ENCODE measurements around the gene TNS1.

TNS1 gene

GRCh38 chr2:217928324-217929181 is 74.2 kb downstream of the TNS1 start:
- peak overlapping the region; percentile 97 for H3K27ac ChIP-seq (ENCODE audit: low read depth, low read length)
- H3K9me3 ChIP-seq (ENCODE audit: low read length) = no peaks in the 10 kb centered on the region
- no peaks in the 10 kb centered on the region for H3K27me3 ChIP-seq (ENCODE audit: control insufficient read depth in 1 of 2, insufficient read depth in 2 of 2, low read length in 2 of 2)
- H3K4me3 ChIP-seq (ENCODE audit: low read depth in 1 of 2, low read length in 2 of 2) = peak overlapping the region; percentile 5 to 40
- H3K36me3 ChIP-seq (ENCODE audit: insufficient read depth, low read length) = peaks cover 34% of the 10 kb centered on the region
- H3K4me1 ChIP-seq (ENCODE audit: insufficient read depth, low read length) = peaks cover 99% of the 10 kb centered on the region
- H3K9ac ChIP-seq (ENCODE audit: low read length) = peak overlapping the region; percentile 74

DNA sequence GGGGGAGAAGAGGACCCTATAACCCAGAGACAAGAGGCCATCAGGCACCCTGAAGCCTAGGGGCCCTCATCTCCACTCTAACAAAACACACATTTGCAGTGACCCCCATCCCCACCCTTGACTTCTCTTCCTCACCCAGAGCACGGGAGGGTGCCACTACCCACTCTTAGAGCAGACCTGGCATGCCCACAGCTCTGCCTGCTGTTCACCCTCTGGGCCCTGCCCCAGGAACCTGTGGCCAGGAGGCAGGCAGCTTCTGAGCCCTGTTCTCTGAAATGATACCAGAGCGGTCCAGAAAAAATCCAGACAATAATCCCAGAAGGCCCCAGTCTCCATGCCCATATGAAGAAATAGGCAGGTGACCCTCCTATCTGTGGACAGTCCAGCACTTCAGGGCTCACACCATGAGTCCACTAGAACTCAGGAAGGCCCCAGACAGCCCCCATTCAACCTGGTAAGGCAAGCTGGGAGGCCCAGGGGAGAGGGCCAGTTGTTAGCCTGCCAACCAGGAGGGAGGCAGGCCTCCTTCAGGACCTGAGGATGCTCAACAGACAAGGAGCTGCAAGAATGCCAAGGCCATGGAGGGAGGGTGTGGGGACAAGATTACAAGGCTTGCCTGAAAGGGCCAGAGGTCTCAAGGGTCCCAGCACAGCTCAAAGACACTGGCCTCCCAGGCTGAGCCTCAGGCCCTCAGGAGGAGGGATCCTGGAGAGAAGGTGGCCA is 75.0 kb downstream of the TNS1 start:
- Histone ChIP-seq H3K4me1 (ENCODE audit: insufficient read depth, low read length) (peaks cover 99% of the 10 kb centered on the region), H3K9me3 (ENCODE audit: low read length) (no peaks in the 10 kb centered on the region), H3K27me3 (ENCODE audit: control insufficient read depth in 1 of 2, insufficient read depth in 2 of 2, low read length in 2 of 2) (no peaks in the 10 kb centered on the region), H3K27ac (ENCODE audit: low read depth, low read length) (peak overlapping the region; percentile 97), H3K9ac (ENCODE audit: low read length) (peak overlapping the region; percentile 74), H3K36me3 (ENCODE audit: insufficient read depth, low read length) (peaks cover 31% of the 10 kb centered on the region), H3K4me3 (ENCODE audit: low read depth in 1 of 2, low read length in 2 of 2) (no peak overlapping the region)

GRCh38 chr2:217926801-217927200 is 76.0 kb downstream of the TNS1 start:
- H3K9ac ChIP-seq (ENCODE audit: low read length) = peak overlapping the region; percentile 74
- H3K4me1 ChIP-seq (ENCODE audit: insufficient read depth, low read length) = peaks cover 99% of the 10 kb centered on the region

GRCh38 chr2:217924346-217924901 is 78.4 kb downstream of the TNS1 start:
- Histone ChIP-seq H3K36me3 (ENCODE audit: insufficient read depth, low read length) (peaks cover 21% of the 10 kb centered on the region), H3K4me3 (ENCODE audit: low read depth in 1 of 2, low read length in 2 of 2) (no peak overlapping the region), H3K27me3 (ENCODE audit: control insufficient read depth in 1 of 2, insufficient read depth in 2 of 2, low read length in 2 of 2) (no peaks in the 10 kb centered on the region), H3K4me1 (ENCODE audit: insufficient read depth, low read length) (peaks cover 100% of the 10 kb centered on the region), H3K9ac (ENCODE audit: low read length) (no peak overlapping the region), H3K9me3 (ENCODE audit: low read length) (no peaks in the 10 kb centered on the region), H3K27ac (ENCODE audit: low read depth, low read length) (peak overlapping the region; percentile 97)

More at GRCh38 chr2:217926801-217927200, 76.0 kb downstream of the TNS1 start:
- Histone ChIP-seq H3K4me3 (ENCODE audit: low read depth in 1 of 2, low read length in 2 of 2) (no peak overlapping the region), H3K27me3 (ENCODE audit: control insufficient read depth in 1 of 2, insufficient read depth in 2 of 2, low read length in 2 of 2) (no peaks in the 10 kb centered on the region), H3K36me3 (ENCODE audit: insufficient read depth, low read length) (peaks cover 21% of the 10 kb centered on the region), H3K27ac (ENCODE audit: low read depth, low read length) (peak overlapping the region; percentile 97), H3K9me3 (ENCODE audit: low read length) (no peaks in the 10 kb centered on the region)

- Histone ChIP-seq H3K27ac (ENCODE audit: low read depth, low read length) (peak overlapping the region; percentile 97), H3K36me3 (ENCODE audit: insufficient read depth, low read length) (peaks cover 30% of the 10 kb centered on the region), H3K4me1 (ENCODE audit: insufficient read depth, low read length) (peaks cover 99% of the 10 kb centered on the region), H3K9me3 (ENCODE audit: low read length) (no peaks in the 10 kb centered on the region), H3K4me3 (ENCODE audit: low read depth in 1 of 2, low read length in 2 of 2) (peak overlapping the region in 1 of 2 donors; percentile 8), H3K27me3 (ENCODE audit: control insufficient read depth in 1 of 2, insufficient read depth in 2 of 2, low read length in 2 of 2) (no peaks in the 10 kb centered on the region), H3K9ac (ENCODE audit: low read length) (peak overlapping the region; percentile 93)
Observed at GRCh38 chr2:217923007-217923686, 79.6 kb downstream of the TNS1 start.

DNA sequence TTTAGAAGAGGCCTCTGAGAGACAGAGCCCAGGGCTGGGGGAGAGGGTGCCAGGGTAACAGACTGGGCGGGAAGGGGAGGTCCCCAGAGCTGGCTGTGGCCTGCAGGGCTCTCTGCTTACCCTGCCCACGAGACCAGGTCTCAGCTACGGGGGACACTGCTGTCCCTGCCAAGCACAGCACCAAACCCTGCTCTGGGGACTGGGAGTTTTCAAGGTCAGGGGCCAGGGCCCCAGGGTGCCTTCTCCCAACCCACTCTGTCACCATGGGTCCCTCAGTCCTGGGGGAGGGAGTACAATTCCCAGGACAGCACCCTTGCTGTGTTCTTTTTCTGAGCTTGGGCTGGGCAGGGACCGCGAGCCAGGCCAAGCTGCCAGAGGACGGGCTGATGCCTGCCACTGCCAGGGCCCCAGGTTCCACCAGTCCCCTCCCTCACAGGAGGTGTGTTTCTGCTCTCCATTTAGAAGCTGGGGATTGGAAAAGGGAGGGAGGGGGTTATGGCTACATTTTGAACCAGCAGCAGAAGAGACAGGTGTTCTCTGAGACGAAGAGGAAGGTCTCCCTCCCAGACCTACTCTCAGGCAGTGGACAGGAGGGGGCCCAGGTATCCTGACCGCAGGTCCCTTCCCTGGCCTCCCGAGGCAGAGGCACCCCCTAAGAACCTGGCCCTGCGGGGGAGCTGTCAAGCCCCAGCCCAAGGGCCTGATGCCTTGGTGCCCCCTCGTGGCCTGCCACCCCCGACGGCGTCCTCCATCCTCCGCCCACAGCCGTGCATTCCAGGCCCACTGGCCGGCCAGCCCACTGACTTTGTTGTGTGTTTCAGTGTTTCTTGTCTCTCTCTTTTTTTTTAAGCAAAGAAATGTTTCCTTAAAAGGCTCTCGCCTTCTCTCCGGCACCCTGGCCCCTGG is 80.4 kb downstream of the TNS1 start:
- Histone ChIP-seq H3K9ac (ENCODE audit: low read length) (peak overlapping the region; percentile 93), H3K4me1 (ENCODE audit: insufficient read depth, low read length) (peaks cover 99% of the 10 kb centered on the region), H3K27me3 (ENCODE audit: control insufficient read depth in 1 of 2, insufficient read depth in 2 of 2, low read length in 2 of 2) (no peaks in the 10 kb centered on the region), H3K27ac (ENCODE audit: low read depth, low read length) (peak overlapping the region; percentile 97), H3K9me3 (ENCODE audit: low read length) (no peaks in the 10 kb centered on the region), H3K36me3 (ENCODE audit: insufficient read depth, low read length) (peaks cover 34% of the 10 kb centered on the region), H3K4me3 (ENCODE audit: low read depth in 1 of 2, low read length in 2 of 2) (peak overlapping the region in 1 of 2 donors; percentile 36)

- H3K9me3 ChIP-seq (ENCODE audit: low read length) = no peaks in the 10 kb centered on the region
- peaks cover 99% of the 10 kb centered on the region for H3K4me1 ChIP-seq (ENCODE audit: insufficient read depth, low read length)
- peak overlapping the region; percentile 93 for H3K9ac ChIP-seq (ENCODE audit: low read length)
- H3K4me3 ChIP-seq (ENCODE audit: low read depth in 1 of 2, low read length in 2 of 2) = peak overlapping the region in 1 of 2 donors; percentile 36
- H3K36me3 ChIP-seq (ENCODE audit: insufficient read depth, low read length) = peaks cover 32% of the 10 kb centered on the region
- H3K27ac ChIP-seq (ENCODE audit: low read depth, low read length) = peak overlapping the region; percentile 97
- H3K27me3 ChIP-seq (ENCODE audit: control insufficient read depth in 1 of 2, insufficient read depth in 2 of 2, low read length in 2 of 2) = no peaks in the 10 kb centered on the region
Observed at GRCh38 chr2:217920879-217921603, 81.8 kb downstream of the TNS1 start.

DNA sequence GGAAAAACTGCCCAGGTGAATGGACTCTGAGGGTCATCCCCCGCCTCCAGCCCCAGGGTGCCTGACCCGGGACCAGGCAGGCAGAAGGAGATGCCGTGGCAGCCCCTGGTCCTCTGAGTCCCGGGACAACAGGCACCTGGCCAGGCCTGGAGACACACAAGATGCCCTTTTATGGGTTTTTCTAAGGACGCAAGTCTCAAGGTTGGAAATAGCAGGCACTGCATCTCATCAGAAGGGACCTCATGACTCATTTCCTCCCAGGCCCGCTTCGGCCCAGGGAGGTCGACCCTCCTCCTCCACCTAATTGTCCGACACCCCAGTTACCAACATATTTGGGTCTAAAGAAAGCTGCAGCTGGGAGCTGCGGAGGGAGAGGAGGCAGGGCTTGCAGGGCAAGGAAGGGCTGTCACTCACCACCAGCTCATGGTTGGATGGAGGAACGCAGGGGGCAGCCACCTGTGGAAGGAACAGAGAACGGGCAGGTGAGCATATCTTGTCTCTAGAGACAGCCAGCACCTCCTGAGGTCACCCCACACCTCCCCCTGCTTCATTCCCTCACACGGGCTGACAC is 82.9 kb downstream of the TNS1 start:
- Histone ChIP-seq H3K4me1 (ENCODE audit: insufficient read depth, low read length) (peaks cover 99% of the 10 kb centered on the region), H3K36me3 (ENCODE audit: insufficient read depth, low read length) (peaks cover 43% of the 10 kb centered on the region), H3K4me3 (ENCODE audit: low read depth in 1 of 2, low read length in 2 of 2) (peak overlapping the region in 1 of 2 donors; percentile 11), H3K27me3 (ENCODE audit: control insufficient read depth in 1 of 2, insufficient read depth in 2 of 2, low read length in 2 of 2) (no peaks in the 10 kb centered on the region), H3K27ac (ENCODE audit: low read depth, low read length) (peak overlapping the region; percentile 97), H3K9me3 (ENCODE audit: low read length) (no peaks in the 10 kb centered on the region), H3K9ac (ENCODE audit: low read length) (peak overlapping the region; percentile 93)

GRCh38 chr2:217919204-217919603 is 83.6 kb downstream of the TNS1 start:
- peak overlapping the region; percentile 93 for H3K9ac ChIP-seq (ENCODE audit: low read length)

More at GRCh38 chr2:217919204-217919603, 83.6 kb downstream of the TNS1 start:
- peaks cover 45% of the 10 kb centered on the region for H3K36me3 ChIP-seq (ENCODE audit: insufficient read depth, low read length)
- no peaks in the 10 kb centered on the region for H3K9me3 ChIP-seq (ENCODE audit: low read length)
- H3K27me3 ChIP-seq (ENCODE audit: control insufficient read depth in 1 of 2, insufficient read depth in 2 of 2, low read length in 2 of 2) = no peaks in the 10 kb centered on the region
- H3K4me1 ChIP-seq (ENCODE audit: insufficient read depth, low read length) = peaks cover 99% of the 10 kb centered on the region
- H3K27ac ChIP-seq (ENCODE audit: low read depth, low read length) = peak overlapping the region; percentile 97
- H3K4me3 ChIP-seq (ENCODE audit: low read depth in 1 of 2, low read length in 2 of 2) = peak overlapping the region in 1 of 2 donors; percentile 11
